K562 (cell line): ENCODE results near the gene GATB. TPM values are rescaled to one million over a fixed set of nuclear protein-coding genes. Genes with fewer than 3 reads are reported as not detected.

ENCODE experiments used
- ATAC-seq: fragments of 200-7000 bp; cut with Tn5 transposase; 3 replicates; pipeline ENCODE4 v1.9.1; 2020; ENCODE audit warnings: moderate library complexity
- BruUV-seq: library from RNA; stranded (reverse); fragments of 400-500 nt; replicated peaks from 2 replicates; lab custom pipeline; 2021; lab: Mats Ljungman, UMichigan
- CTCF ChIA-PET: fragments of 300-600 bp; formaldehyde crosslinking; extraction: SDS; loops from one replicate; lab custom pipeline; 2021; ENCODE audit warnings: low intra/inter-chr PET ratio; lab: Yijun Ruan, JAX
- POLR2A ChIA-PET: fragments of 300-600, 350-650 bp; sonication (Branson Sonifier 250); formaldehyde crosslinking; extraction: SDS; loops from one replicate; lab custom pipeline; 2021; ENCODE audit warnings: antibody characterized with exemption, inconsistent platforms; lab: Yijun Ruan, JAX
- DNase-seq, 4 experiments: peaks; one replicate each; pipeline versions ENCODE4 v3.0.0 to v3.0.0-alpha.2; 2011 to 2018; ENCODE audit warnings: low spot score in 3 of 4, mixed read lengths in 3 of 4; ENCODE audit errors: extremely low read depth in 1 of 4
- FAIRE-seq: peaks from 2 replicates; lab custom pipeline; 2011; peaks lifted over from hg19 to GRCh38; lab: Jason Lieb, UNC
- H2AFZ ChIP-seq: 2 replicates; pipeline ENCODE4 v1.6.0; 2011; ENCODE audit warnings: low read depth, low read length, control low read depth, inconsistent platforms
- H3K27ac ChIP-seq: fragments of 200-600 bp; 3 replicates; pipeline ENCODE4 v1.8.0; 2011; ENCODE audit warnings: low read depth, mild to moderate bottlenecking, control low read depth, inconsistent platforms, low read length, moderate library complexity, mixed read lengths; ENCODE audit errors: extremely low read depth
- H3K27me3 ChIP-seq, 2 experiments: fragments of 300-600 bp in 1 of 2; 2 replicates in 1 of 2; 3 replicates in 1 of 2; pipeline versions ENCODE4 v1.6.0 to v1.8.0; 2011; ENCODE audit warnings: inconsistent platforms in 2 of 2, low read length in 2 of 2, mild to moderate bottlenecking in 1 of 2, mixed read lengths in 1 of 2, moderate library complexity in 1 of 2; ENCODE audit not compliant: control insufficient read depth in 2 of 2, insufficient read depth in 2 of 2
- H3K36me3 ChIP-seq: fragments of 300-600 bp; 3 replicates; pipeline ENCODE4 v1.8.0; 2011; ENCODE audit warnings: mild to moderate bottlenecking, low read length, inconsistent platforms; ENCODE audit not compliant: control insufficient read depth, insufficient read depth
- H3K4me1 ChIP-seq, 2 experiments: fragments of 200-600 bp in 1 of 2; replicated peaks in 1 of 2; 2 replicates in 1 of 2; 3 replicates in 1 of 2; pipeline versions ENCODE4 v1.5.1 to v1.8.0; 2011; ENCODE audit warnings: inconsistent platforms in 2 of 2, low read length in 2 of 2, mild to moderate bottlenecking in 1 of 2, mixed read lengths in 1 of 2, moderate library complexity in 1 of 2; ENCODE audit not compliant: control insufficient read depth in 2 of 2, insufficient read depth in 2 of 2
- H3K4me2 ChIP-seq: 2 replicates; pipeline ENCODE4 v1.6.1; 2011; ENCODE audit warnings: low read length, control low read depth, inconsistent platforms, mixed read lengths; ENCODE audit not compliant: insufficient read depth
- H3K4me3 ChIP-seq: fragments of 200-600 bp; sonication (generic), shearing (Covaris generic); 2 replicates; pipeline ENCODE4 v1.5.1; 2016; ENCODE audit warnings: control low read depth, inconsistent platforms
- H3K79me2 ChIP-seq: fragments of 200-600 bp; 3 replicates; pipeline ENCODE4 v1.8.0; 2011; ENCODE audit warnings: low read length, inconsistent platforms; ENCODE audit not compliant: control insufficient read depth, insufficient read depth
- H3K9ac ChIP-seq, 2 experiments: 2 replicates each; pipeline versions ENCODE4 v1.6.0 to v1.6.1; 2011; ENCODE audit warnings: low read depth in 2 of 2, low read length in 2 of 2, control low read depth in 1 of 2, inconsistent platforms in 1 of 2, mild to moderate bottlenecking in 1 of 2, mixed read lengths in 1 of 2; ENCODE audit not compliant: insufficient read depth in 1 of 2
- H3K9me1 ChIP-seq: one replicate; pipeline ENCODE4 v1.6.0; 2011; ENCODE audit warnings: inconsistent platforms, mild to moderate bottlenecking, low read length, moderate library complexity; ENCODE audit not compliant: control insufficient read depth, insufficient read depth
- H3K9me3 ChIP-seq: replicated peaks from 2 replicates; pipeline ENCODE4 v1.5.1; 2011; ENCODE audit warnings: low read depth, low read length, inconsistent platforms; ENCODE audit not compliant: control insufficient read depth, insufficient read depth
- H4K20me1 ChIP-seq: replicated peaks from 2 replicates; pipeline ENCODE4 v1.6.1; 2011; ENCODE audit warnings: low read length, inconsistent platforms, mixed read lengths; ENCODE audit not compliant: control insufficient read depth, insufficient read depth
- ARID3A ChIP-seq: IDR thresholded peaks from 2 replicates; pipeline ENCODE4 v1.6.1; 2012; ENCODE audit warnings: low read depth, low read length, improper control_type of control experiment, borderline replicate concordance
- ATF7 ChIP-seq: fragments of 450-650 bp; IDR thresholded peaks from 2 replicates; pipeline ENCODE4 v1.7.1; 2014; ENCODE audit warnings: mild to moderate bottlenecking, moderate library complexity
- NRF1 ChIP-seq, 2 experiments: fragments of 450-650 bp; IDR thresholded peaks in 1 of 2; conservative IDR thresholded peaks in 1 of 2; 2 replicates each; pipeline ENCODE4 v1.6.1; 2014; ENCODE audit warnings: mild to moderate bottlenecking in 2 of 2
- TBL1XR1 ChIP-seq, 2 experiments: IDR thresholded peaks; 2 replicates each; pipeline ENCODE4 v1.6.1; 2012; ENCODE audit warnings: improper control_type of control experiment in 2 of 2, low read length in 2 of 2, mild to moderate bottlenecking in 1 of 2
- U2AF1 ChIP-seq: fragments of 200-400 bp; formaldehyde crosslinking; optimal IDR thresholded peaks from 2 replicates; pipeline ENCODE3; 2017; ENCODE audit warnings: mild to moderate bottlenecking, low read depth, low read length, moderate library complexity
- ZNF75A ChIP-seq: fragments of 450-650 bp; formaldehyde crosslinking; IDR thresholded peaks from 2 replicates; pipeline ENCODE4 v1.4.0; 2020; ENCODE audit warnings: mild to moderate bottlenecking
- ZNF79 ChIP-seq: fragments of 250-450 bp; sonication (Bioruptor Pico); IDR thresholded peaks from 2 replicates; pipeline ENCODE4 v1.4.0; 2020; ENCODE audit warnings: low read depth, mild to moderate bottlenecking, moderate library complexity
- WGBS: fragments of 100-300 bp; shearing (Covaris generic); methylation state at CpG from one replicate; pipeline ENCODE4 v1.1.6; 2016; ENCODE audit warnings: low coverage, mixed read lengths; ENCODE audit not compliant: insufficient coverage; ENCODE audit errors: missing lambda C conversion rate; 5-methylcytosine and 5-hydroxymethylcytosine counted together
- in situ Hi-C: fragments of 300-500 bp; cut with MboI; formaldehyde crosslinking; loops from 4 replicates; pipeline ENCODE4 v1.15.0; 2018; ENCODE audit warnings: inconsistent platforms, mixed read lengths
- intact Hi-C: fragments of 100-400 bp; cut with micrococcal nuclease; formaldehyde crosslinking; loops from 2 replicates; pipeline ENCODE4 v1.14.2; 2022
- polyA plus RNA-seq, 8 experiments: library from polyadenylated mRNA; depleted of rRNA in 4 of 8; stranded (reverse) in 5 of 8; unstranded in 3 of 8; fragments of >200 nt; fragmentation: Nextera tagmentation in 2 of 8; fragmentation: Illumina TruSeq in 1 of 8; extraction: Ambion mirVana in 2 of 8; extraction: Trizol in 1 of 8; gene quantifications; 2 replicates each; pipeline versions ENCODE4 v1.2.1 to v1.2.3, GENCODE V29; 2011 to 2014; ENCODE audit warnings: inconsistent platforms in 1 of 8, missing spikeins in 1 of 8
- total RNA-seq, 7 experiments: library from RNA; depleted of rRNA in 6 of 7; stranded (reverse); fragments of >200 nt in 6 of 7; fragmentation: Illumina TruSeq in 2 of 7; extraction: Trizol in 2 of 7; gene quantifications; 2 replicates each; pipeline versions ENCODE4 v1.2.1 to v1.2.3, GENCODE V29; 2011 to 2021; ENCODE audit warnings: low replicate concordance in 1 of 7

The GATB gene
- total and polyA plus RNA-seq, 9 of the 15 experiments (the other 6 are each of a cell fraction or from before 2014, with no cell fraction given), result 15.3 to 31.8 (median 26.2) TPM

GRCh38 chr4:151692821-151693673 lies 67.8 kb downstream of the GATB start:
- Histone ChIP-seq H2AFZ (no peak overlapping the region), H3K27me3 (no peaks in the 10 kb centered on the region), H3K9me1 (no peaks in the 10 kb centered on the region), H3K4me3 (no peak overlapping the region), H3K9me3 (no peaks in the 10 kb centered on the region), H3K4me1 (peaks cover 0 to 4% of the 10 kb centered on the region in 2 experiments; a peak in 1 of 5 replicates), H4K20me1 (no peaks in the 10 kb centered on the region), H3K9ac (no peak overlapping the region), H3K27ac (no peak overlapping the region), H3K4me2 (no peak overlapping the region), H3K79me2 (no peaks in the 10 kb centered on the region), H3K36me3 (peaks cover 4% of the 10 kb centered on the region; the same call in 1 of the 3 replicates)
- ATAC-seq (no peak), FAIRE-seq (no peak), DNase-seq (no peak)
- CTCF ChIA-PET, result no interaction called here
- TF ChIP-seq TBL1XR1 (IDR thresholded peaks at IDR 0.05; ENCODE audit: low read length in 2 of 2) (no peak), NRF1 (conservative IDR thresholded peaks at IDR 0.05 in 1 of 2, IDR thresholded peaks at IDR 0.05 in 1 of 2) (no peak), ZNF75A (CRISPR knock-in tag) (no peak), ARID3A (no peak), U2AF1 (no peak), ATF7 (no peak), ZNF79 (CRISPR knock-in tag) (no peak)
- intact Hi-C loops, result no loop called here
- no TSS peak for BruUV-seq
- WGBS, result 73% methylated on average over 18 of the region's 18 CpGs
- in situ Hi-C loops, result no loop called here
- POLR2A ChIA-PET, result no interaction called here
